HG02885 (cell line): ENCODE data around the gene MOGAT2.
"Not testable (repeated sequence)": the region's sequence is repeated elsewhere in the genome, so short reads cannot be mapped to it uniquely, and the experiment has no call there.

Experiments used
- ATAC-seq: cut with Tn5 transposase; IDR thresholded peaks from one replicate; pipeline ENCODE4 v1.9.1; 2021; ENCODE audit warnings: mild to moderate bottlenecking; ENCODE audit not compliant: unreplicated experiment, poor library complexity

MOGAT2 gene

DNA sequence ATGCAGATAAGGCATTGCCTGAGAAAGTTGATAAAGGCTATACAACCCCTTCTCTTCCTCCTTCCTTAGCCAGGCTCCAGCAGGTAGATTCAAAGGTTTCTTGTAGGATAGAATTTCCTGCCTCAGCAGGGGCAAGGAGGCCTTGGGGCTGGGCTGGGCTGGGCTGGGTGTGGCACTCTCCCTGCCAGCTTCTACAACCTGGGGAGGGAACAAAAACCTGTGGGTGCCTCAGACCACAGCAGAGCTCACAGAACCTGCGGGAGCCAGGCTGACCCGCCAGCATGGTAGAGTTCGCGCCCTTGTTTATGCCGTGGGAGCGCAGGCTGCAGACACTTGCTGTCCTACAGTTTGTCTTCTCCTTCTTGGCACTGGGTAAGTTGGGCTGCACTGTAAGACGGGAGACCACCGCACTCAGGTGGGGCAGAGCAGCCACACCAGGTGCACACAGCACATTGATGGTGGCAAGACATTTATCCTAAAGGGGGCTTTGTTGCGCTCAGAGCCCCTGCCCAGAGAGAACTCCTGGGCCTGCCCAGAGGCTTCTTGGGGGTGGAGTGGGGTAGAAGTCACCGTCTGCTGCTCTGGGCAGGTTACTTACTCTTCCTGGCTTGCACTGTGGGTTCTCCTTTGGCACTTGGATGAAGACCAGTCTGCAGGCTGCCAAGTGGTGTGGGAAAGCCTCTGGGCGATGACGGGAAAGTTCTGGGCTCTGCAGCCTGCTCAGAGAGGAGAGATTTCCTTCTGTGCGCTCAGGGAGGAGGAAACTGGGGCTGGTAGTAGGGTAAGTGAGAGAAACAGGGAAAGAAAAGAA, at the start of gene MOGAT2:
TSS of gene MOGAT2 (plus strand) at position 231 of the 811 bp plus-strand sequence. CDS start at position 282, 51 bp downstream.
- ATAC-seq: no peak

GRCh38 chr11:75668451-75669297, 49.0 kb upstream of the MOGAT2 start, which contains the start of gene MAP6:
MAP6 (minus strand) TSS chr11:75669038; CDS start chr11:75668369, 669 bp downstream.
- no peak for ATAC-seq

DNA sequence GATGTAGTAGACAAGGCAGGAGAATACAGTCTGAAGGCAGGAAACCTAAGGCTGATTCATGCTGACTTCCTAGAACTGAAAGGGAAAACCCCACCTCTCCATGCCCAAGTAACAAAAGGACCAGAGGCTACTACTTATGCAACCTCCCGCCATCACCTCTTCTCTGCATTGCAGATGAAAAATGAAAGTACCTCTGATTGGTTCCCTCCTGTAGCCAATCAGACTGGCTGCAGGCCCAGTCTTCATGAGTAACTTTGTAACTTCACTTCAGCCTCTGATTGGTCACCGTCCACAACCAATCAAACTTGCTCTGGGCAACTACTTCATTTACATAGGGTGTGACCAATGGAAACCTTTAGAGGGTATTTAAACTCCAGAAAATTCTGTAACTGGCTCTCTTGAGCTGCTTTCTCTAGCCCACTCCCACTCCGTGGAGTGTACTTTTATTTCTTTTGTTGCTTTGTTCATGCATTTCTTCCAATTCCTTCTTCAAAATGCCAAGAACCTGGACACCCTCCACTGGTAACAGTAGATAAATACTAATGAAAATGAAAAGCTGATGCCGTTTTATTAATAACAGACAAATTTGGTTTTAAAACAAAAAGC, 43.6 kb upstream of the MOGAT2 start:
- ATAC-seq: no peak

- no peak for ATAC-seq
Measured at GRCh38 chr11:75677275-75677674, 40.4 kb upstream of the MOGAT2 start.

DNA sequence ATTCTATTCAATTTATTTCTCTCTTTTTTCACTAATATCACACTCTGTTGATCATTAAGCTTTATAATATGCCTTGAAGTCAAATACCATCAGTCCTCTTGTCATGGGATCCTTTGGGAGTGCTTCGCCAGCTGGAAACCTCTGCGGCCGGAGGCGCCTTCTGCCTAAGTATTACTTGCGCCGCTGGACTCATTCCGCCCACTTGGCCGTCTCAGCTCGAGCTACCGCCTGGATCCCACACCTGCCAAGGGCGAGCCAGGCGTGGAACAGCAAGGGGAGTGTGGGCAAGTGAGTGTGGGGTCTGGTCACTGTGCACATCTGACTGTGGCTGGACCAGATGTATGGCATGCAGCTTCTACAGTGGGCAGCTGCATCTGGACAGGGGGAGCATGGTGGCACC, 39.7 kb upstream of the MOGAT2 start:
- no peak for ATAC-seq

GRCh38 chr11:75678620-75679259, 38.9 kb upstream of the MOGAT2 start:
- ATAC-seq: no peak

- ATAC-seq: no peak
Measured at GRCh38 chr11:75679566-75679965, 38.1 kb upstream of the MOGAT2 start.

- not testable (repeated sequence) for ATAC-seq
Measured at GRCh38 chr11:75683856-75684255, 33.8 kb upstream of the MOGAT2 start.

- peak; percentile 63 for ATAC-seq
Measured at GRCh38 chr11:75689863-75690609, 27.6 kb upstream of the MOGAT2 start.

GRCh38 chr11:75691804-75692203, 25.8 kb upstream of the MOGAT2 start:
- no peak for ATAC-seq

DNA sequence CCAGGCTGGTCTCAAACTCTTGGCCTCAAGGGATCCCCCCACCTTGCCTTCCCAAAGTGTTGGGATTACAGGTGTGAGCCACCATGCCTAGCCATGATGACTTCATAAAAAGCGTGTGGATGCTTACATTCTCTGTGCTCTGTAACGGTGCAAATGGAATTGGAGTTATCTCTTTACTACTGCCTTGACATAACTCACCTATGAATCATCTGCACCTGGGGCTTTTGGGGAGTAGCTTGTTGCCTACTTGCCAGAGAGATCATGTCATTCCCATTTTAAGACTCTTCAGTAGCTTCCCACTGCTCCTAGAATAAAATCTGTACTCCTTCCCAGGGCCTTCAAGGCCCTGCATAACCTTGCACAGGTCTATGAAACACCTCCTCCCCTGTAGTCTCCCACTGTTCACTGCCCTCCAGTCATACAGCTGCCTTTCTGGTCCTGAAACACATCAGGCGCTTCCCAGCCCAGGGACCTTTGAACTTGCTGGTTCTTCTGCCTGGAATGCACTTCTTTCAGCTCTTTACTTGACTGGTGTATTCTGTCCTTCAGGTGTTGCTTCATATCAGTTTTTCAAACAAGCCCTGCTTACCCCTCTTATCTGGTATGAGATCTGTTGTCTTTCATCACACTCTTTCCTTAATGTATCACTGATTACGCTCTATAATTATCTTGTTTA, 19.6 kb upstream of the MOGAT2 start:
- ATAC-seq: no peak

GRCh38 chr11:75700940-75701339, 16.7 kb upstream of the MOGAT2 start:
- ATAC-seq: no peak

- no peak for ATAC-seq
Measured at GRCh38 chr11:75703695-75704237, 13.9 kb upstream of the MOGAT2 start.

DNA sequence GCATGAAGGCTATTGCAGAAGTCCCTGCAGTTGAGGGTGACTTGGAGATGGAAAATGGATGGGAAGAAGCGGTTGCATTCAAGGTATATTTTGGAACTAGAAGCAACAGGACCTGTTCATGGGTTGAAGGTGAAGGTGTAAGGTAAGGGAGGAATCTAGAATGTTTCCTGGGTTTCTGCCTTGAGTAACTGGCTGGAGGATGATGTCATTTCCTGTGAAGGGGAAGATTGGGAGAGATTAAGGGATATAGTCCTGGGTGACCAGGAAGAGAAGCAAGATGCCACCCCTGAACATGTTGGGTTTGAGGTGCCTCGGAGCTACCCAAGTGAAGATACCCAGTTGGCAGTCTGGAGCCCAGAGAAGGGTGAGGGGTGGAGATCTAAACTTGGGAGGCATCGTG, 12.1 kb upstream of the MOGAT2 start:
- ATAC-seq: no peak

DNA sequence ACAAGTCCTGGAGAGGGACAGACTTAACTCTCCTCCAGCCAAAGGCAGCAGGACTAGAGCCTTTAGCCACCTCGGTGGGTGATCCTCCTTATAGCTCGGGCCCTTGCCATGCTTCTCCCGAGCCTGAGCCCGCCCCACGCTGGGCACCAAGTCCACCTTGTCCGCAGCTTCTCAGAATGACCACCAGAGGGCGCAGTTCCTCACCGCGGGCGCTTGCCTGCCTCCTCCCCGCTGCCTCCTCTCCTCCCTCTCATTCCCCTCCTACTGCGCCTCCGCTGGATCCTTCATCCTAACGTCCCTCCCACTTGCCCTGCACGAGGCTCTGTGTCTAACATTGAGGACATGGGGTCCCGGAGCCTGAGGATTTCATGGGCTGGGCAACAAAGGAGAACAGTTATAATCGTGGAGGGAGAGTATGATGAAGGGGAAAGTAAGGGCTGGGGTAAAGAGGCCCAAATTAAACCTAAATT, 11.3 kb upstream of the MOGAT2 start:
- ATAC-seq: peak; percentile 66

- ATAC-seq: no peak
Measured at GRCh38 chr11:75714211-75714610, 3.4 kb upstream of the MOGAT2 start.

DNA sequence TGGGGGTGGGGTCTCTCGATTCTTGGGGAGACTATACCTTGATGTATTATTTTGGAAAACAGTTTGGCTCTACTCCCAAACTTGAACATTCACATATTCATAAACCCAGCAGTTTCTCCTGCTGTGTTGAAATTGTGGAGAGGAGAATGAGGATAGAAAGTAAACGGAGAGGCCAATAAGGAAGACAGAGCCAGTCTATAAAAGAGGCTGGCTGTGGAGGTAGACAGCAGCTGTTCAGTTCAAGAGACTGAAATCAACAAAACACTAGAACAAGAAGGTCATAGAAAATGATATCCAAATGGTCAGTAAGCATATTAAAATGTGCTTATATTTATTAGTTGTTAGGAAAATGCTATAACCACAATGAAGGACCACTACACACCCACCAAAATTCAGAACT, 1.9 kb upstream of the MOGAT2 start:
- no peak for ATAC-seq

DNA sequence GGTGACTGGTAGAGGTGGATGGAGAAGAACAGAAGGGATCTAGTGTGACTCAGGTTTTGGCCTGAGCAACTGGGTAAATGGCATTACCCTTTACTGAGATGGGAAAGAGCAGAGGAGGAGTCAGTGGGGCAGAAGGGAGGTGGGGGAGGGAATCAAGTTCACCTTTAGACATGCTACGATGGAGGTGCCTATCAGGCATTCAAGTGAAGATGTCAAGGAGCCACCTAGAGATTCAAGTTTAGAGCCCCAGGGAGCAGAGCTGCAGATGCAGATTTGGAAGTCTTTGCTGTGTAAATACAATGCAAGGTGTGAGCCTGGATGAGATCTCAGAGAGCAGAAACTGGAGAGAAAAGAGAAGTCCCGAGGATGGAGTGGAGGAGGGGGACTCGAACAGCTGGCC, 979 bp upstream of the MOGAT2 start:
- ATAC-seq: no peak
